ENCODE data around the gene SNX33. TPM values are rescaled to one million over a fixed set of nuclear protein-coding genes. Genes with fewer than 3 reads are reported as not detected.
"Not testable (repeated sequence)": the region's sequence is repeated elsewhere in the genome, so short reads cannot be mapped to it uniquely, and the experiment has no call there.

The SNX33 gene
- total and polyA plus RNA-seq, 2 donors (not counting 1 experiment from before 2014, with no cell fraction given), result 0.22 to 0.59 TPM

- Mint-ChIP-seq H3K27me3 (no peaks in the 10 kb centered on the region), H3K4me1 (peaks cover 47% of the 10 kb centered on the region), H3K4me3 (peak overlapping the region; percentile 4), H3K27ac (no peak overlapping the region), H3K9me3 (ENCODE audit: insufficient read depth) (no peaks in the 10 kb centered on the region)
- no peaks in the 10 kb centered on the region for H4K20me1 ChIP-seq (ENCODE audit: control insufficient read depth, insufficient read depth, low read length, poor library complexity, severe bottlenecking)
- no peaks in the 10 kb centered on the region for H3K36me3 ChIP-seq (replicated peaks in 1 of 2; ENCODE audit: control extremely low read depth in 1 of 2, control insufficient read depth in 1 of 2, extremely low read depth in 1 of 2, insufficient read depth in 2 of 2, low read length in 1 of 2)
- no peak overlapping the region for H3K4me3 ChIP-seq (ENCODE audit: control extremely low read depth in 1 of 5, extremely low read depth in 1 of 5, insufficient read depth in 1 of 5, low read depth in 2 of 5, low read length in 4 of 5)
- TF ChIP-seq EZH2 (IDR thresholded peaks at IDR 0.05; ENCODE audit: borderline replicate concordance, insufficient read depth, low read depth, low read length, poor library complexity, severe bottlenecking), result no peak
- TF ChIP-seq CTCF (IDR thresholded peaks at IDR 0.05), result no peak
- DNase-seq (no peak), ATAC-seq (ENCODE audit: low read depth) (no peak)
- POLR2A ChIA-PET, result no interaction called here
- WGBS (ENCODE audit: insufficient coverage), result 0% methylated on average over 1 of the region's 6 CpGs
- H3K79me2 ChIP-seq (ENCODE audit: control insufficient read depth, insufficient read depth, low read length), result no peaks in the 10 kb centered on the region
- no peaks in the 10 kb centered on the region for H3K9me3 ChIP-seq (ENCODE audit: control extremely low read depth in 1 of 3, control insufficient read depth in 2 of 3, insufficient read depth in 1 of 3, low read length in 2 of 3)
- H3K27me3 ChIP-seq (replicated peaks in 1 of 4; ENCODE audit: control extremely low read depth in 1 of 4, control insufficient read depth in 3 of 4, insufficient read depth in 4 of 4, low read length in 3 of 4), result no peaks in the 10 kb centered on the region
- intact Hi-C loops (cut with micrococcal nuclease), result no loop called here
- H2AFZ ChIP-seq (ENCODE audit: insufficient read depth, low read depth, low read length, poor library complexity, severe bottlenecking), result no peak overlapping the region
- H3K4me1 ChIP-seq (ENCODE audit: control insufficient read depth in 2 of 2, insufficient read depth in 2 of 2, low read length in 2 of 2), result peaks cover 26 to 45% of the 10 kb centered on the region in 2 donors
- CTCF ChIA-PET, result no interaction called here
- H3K9ac ChIP-seq (ENCODE audit: low read length), result no peak overlapping the region
- peak overlapping the region; percentile 18 for H3K4me2 ChIP-seq (replicated peaks; ENCODE audit: low read depth, low read length, poor library complexity, severe bottlenecking)
- H3K27ac ChIP-seq (ENCODE audit: low read length in 2 of 2), result no peak overlapping the region
Measured at GRCh38 chr15:75702436-75702835, 54.7 kb downstream of the SNX33 start.

- ATAC-seq (ENCODE audit: low read depth), result not testable (repeated sequence)
Measured at GRCh38 chr15:75703440-75704262, 55.9 kb downstream of the SNX33 start.

More at GRCh38 chr15:75703440-75704262, 55.9 kb downstream of the SNX33 start:
- H3K27ac Mint-ChIP-seq; H3K27me3 Mint-ChIP-seq; H3K4me3 ChIP-seq (ENCODE audit: control extremely low read depth in 1 of 5, extremely low read depth in 1 of 5, insufficient read depth in 1 of 5, low read depth in 2 of 5, low read length in 4 of 5); H3K36me3 ChIP-seq (replicated peaks in 1 of 2; ENCODE audit: control extremely low read depth in 1 of 2, control insufficient read depth in 1 of 2, extremely low read depth in 1 of 2, insufficient read depth in 2 of 2, low read length in 1 of 2); H3K27ac ChIP-seq (ENCODE audit: low read length in 2 of 2); DNase-seq; H3K79me2 ChIP-seq (ENCODE audit: control insufficient read depth, insufficient read depth, low read length); H4K20me1 ChIP-seq (ENCODE audit: control insufficient read depth, insufficient read depth, low read length, poor library complexity, severe bottlenecking); H3K9ac ChIP-seq (ENCODE audit: low read length); intact Hi-C loops (cut with micrococcal nuclease); H3K4me3 Mint-ChIP-seq; POLR2A ChIA-PET; H3K9me3 Mint-ChIP-seq (ENCODE audit: insufficient read depth); H3K9me3 ChIP-seq (ENCODE audit: control extremely low read depth in 1 of 3, control insufficient read depth in 2 of 3, insufficient read depth in 1 of 3, low read length in 2 of 3); CTCF ChIA-PET; H3K27me3 ChIP-seq (replicated peaks in 1 of 4; ENCODE audit: control extremely low read depth in 1 of 4, control insufficient read depth in 3 of 4, insufficient read depth in 4 of 4, low read length in 3 of 4); H2AFZ ChIP-seq (ENCODE audit: insufficient read depth, low read depth, low read length, poor library complexity, severe bottlenecking); H3K4me2 ChIP-seq (replicated peaks; ENCODE audit: low read depth, low read length, poor library complexity, severe bottlenecking): not testable (repeated sequence)
- H3K4me1 ChIP-seq (ENCODE audit: control insufficient read depth in 2 of 2, insufficient read depth in 2 of 2, low read length in 2 of 2), result peaks cover 26 to 39% of the 10 kb centered on the region in 2 donors
- WGBS (ENCODE audit: insufficient coverage), result no CpG with 5 or more reads among the region's 18 CpGs
- peaks cover 39% of the 10 kb centered on the region for H3K4me1 Mint-ChIP-seq
